Karpas-422 (cell line): ENCODE measurements around the gene UNC79. TPM values are rescaled to one million over a fixed set of nuclear protein-coding genes. Genes with fewer than 3 reads are reported as not detected.

ENCODE experiments used
- DNase-seq: peaks from one replicate; pipeline ENCODE4 v3.0.0-alpha.2; 2015
- H2AFZ ChIP-seq: fragments of 200-600 bp; sonication (generic); 2 replicates; pipeline ENCODE4 v1.6.1; 2014; ENCODE audit warnings: antibody characterized with exemption, low read length, mixed read lengths
- H3K27ac ChIP-seq: fragments of 200-600 bp; sonication (generic); 2 replicates; pipeline ENCODE4 v1.5.1; 2014; ENCODE audit warnings: mild to moderate bottlenecking, low read length, moderate library complexity
- H3K27me3 ChIP-seq: fragments of 200-600 bp; sonication (generic); 2 replicates; pipeline ENCODE4 v1.6.1; 2014; ENCODE audit warnings: low read length, mixed read lengths
- H3K36me3 ChIP-seq: fragments of 200-600 bp; sonication (generic); 2 replicates; pipeline ENCODE4 v1.6.1; 2014; ENCODE audit warnings: low read length, mixed read lengths; ENCODE audit not compliant: insufficient read depth
- H3K4me1 ChIP-seq: fragments of 200-600 bp; sonication (generic); 2 replicates; pipeline ENCODE4 v1.6.1; 2014; ENCODE audit warnings: mild to moderate bottlenecking, low read length, mixed read lengths
- H3K4me2 ChIP-seq: fragments of 200-600 bp; sonication (generic); 2 replicates; pipeline ENCODE4 v1.6.1; 2014; ENCODE audit warnings: low read length, low read depth, mild to moderate bottlenecking; ENCODE audit not compliant: poor library complexity, severe bottlenecking
- H3K4me3 ChIP-seq: fragments of 200-600 bp; sonication (generic); 2 replicates; pipeline ENCODE4 v1.5.1; 2014; ENCODE audit warnings: mild to moderate bottlenecking, antibody characterized with exemption, low read length, mixed read lengths
- H3K79me2 ChIP-seq: fragments of 200-600 bp; sonication (generic); 2 replicates; pipeline ENCODE4 v1.6.1; 2014; ENCODE audit warnings: mild to moderate bottlenecking, low read length, mixed read lengths
- H3K9ac ChIP-seq: fragments of 200-600 bp; sonication (generic); 2 replicates; pipeline ENCODE4 v1.6.0; 2014; ENCODE audit warnings: low read length
- H3K9me2 ChIP-seq: fragments of 200-600 bp; sonication (generic), shearing (Covaris generic); replicated peaks from 2 replicates; pipeline ENCODE4 v1.6.0; 2014; ENCODE audit warnings: mild to moderate bottlenecking, low read length, moderate library complexity; ENCODE audit not compliant: insufficient read depth
- H3K9me3 ChIP-seq: fragments of 300-700, 200-600 bp; sonication (generic); 2 replicates; pipeline ENCODE4 v1.6.1; 2014; ENCODE audit warnings: low read length, mixed read lengths
- H4K20me1 ChIP-seq: fragments of 200-600 bp; sonication (generic); 2 replicates; pipeline ENCODE4 v1.6.1; 2014; ENCODE audit warnings: mild to moderate bottlenecking, antibody characterized with exemption, low read length, low read depth; ENCODE audit not compliant: insufficient read depth
- total RNA-seq: library from RNA; depleted of rRNA; stranded (reverse); fragments of >200 nt; shearing (Covaris generic); gene quantifications from 2 replicates; pipeline ENCODE4 v1.2.3, GENCODE V29; 2014; ENCODE audit warnings: low replicate concordance

UNC79 gene
- total RNA-seq, 1 experiment from 2014 or later = 0.19 TPM

GRCh38 chr14:93691042-93691780, 260.5 kb downstream of the UNC79 start:
- H3K9ac ChIP-seq = no peak overlapping the region
- H3K27ac ChIP-seq = no peak overlapping the region
- H3K9me3 ChIP-seq = no peaks in the 10 kb centered on the region
- peak; percentile 63 for DNase-seq
- H4K20me1 ChIP-seq = no peaks in the 10 kb centered on the region
- no peak overlapping the region for H3K4me2 ChIP-seq
- H3K79me2 ChIP-seq = no peaks in the 10 kb centered on the region
- no peaks in the 10 kb centered on the region for H3K4me1 ChIP-seq
- H3K36me3 ChIP-seq = no peaks in the 10 kb centered on the region
- H3K4me3 ChIP-seq = no peak overlapping the region
- H3K27me3 ChIP-seq = no peaks in the 10 kb centered on the region
- H2AFZ ChIP-seq = no peak overlapping the region
- no peaks in the 10 kb centered on the region for H3K9me2 ChIP-seq

GRCh38 chr14:93693914-93694313, 263.2 kb downstream of the UNC79 start:
- Histone ChIP-seq H3K27ac (no peak overlapping the region), H3K27me3 (no peaks in the 10 kb centered on the region), H3K4me2 (no peak overlapping the region), H3K9me2 (no peaks in the 10 kb centered on the region), H3K9ac (no peak overlapping the region), H3K9me3 (0 out of 2 replicates have a peak, but pooled peaks cover 4% of the 10 kb centered on the region), H4K20me1 (no peaks in the 10 kb centered on the region), H3K36me3 (no peaks in the 10 kb centered on the region), H3K4me1 (no peaks in the 10 kb centered on the region), H3K79me2 (no peaks in the 10 kb centered on the region), H3K4me3 (no peak overlapping the region), H2AFZ (no peak overlapping the region)
- no peak for DNase-seq

GRCh38 chr14:93700928-93701327, 270.2 kb downstream of the UNC79 start:
- Histone ChIP-seq H3K9me2 (no peaks in the 10 kb centered on the region), H3K9ac (no peak overlapping the region), H3K9me3 (0 out of 2 replicates have a peak, but pooled peaks cover 4% of the 10 kb centered on the region), H3K79me2 (no peaks in the 10 kb centered on the region), H3K4me1 (no peaks in the 10 kb centered on the region), H3K36me3 (no peaks in the 10 kb centered on the region), H2AFZ (no peak overlapping the region), H3K27ac (no peak overlapping the region), H4K20me1 (no peaks in the 10 kb centered on the region), H3K4me2 (no peak overlapping the region), H3K4me3 (no peak overlapping the region), H3K27me3 (no peaks in the 10 kb centered on the region)
- no peak for DNase-seq

- no peak overlapping the region for H3K9ac ChIP-seq
- 0 out of 2 replicates have a peak, but pooled peaks cover 4% of the 10 kb centered on the region for H3K9me3 ChIP-seq
- H3K4me1 ChIP-seq = peaks cover 1% of the 10 kb centered on the region
- H3K36me3 ChIP-seq = no peaks in the 10 kb centered on the region
- no peak overlapping the region for H3K4me3 ChIP-seq
- DNase-seq = no peak
- H3K79me2 ChIP-seq = no peaks in the 10 kb centered on the region
- H3K27me3 ChIP-seq = no peaks in the 10 kb centered on the region
- H4K20me1 ChIP-seq = no peaks in the 10 kb centered on the region
- no peaks in the 10 kb centered on the region for H3K9me2 ChIP-seq
- H3K4me2 ChIP-seq = no peak overlapping the region
- H3K27ac ChIP-seq = no peak overlapping the region
- no peak overlapping the region for H2AFZ ChIP-seq
These were observed 270.8 kb downstream of the UNC79 start for GRCh38 chr14:93701562-93701961.

GRCh38 chr14:93702946-93703345, 272.2 kb downstream of the UNC79 start:
- Histone ChIP-seq H3K9ac (no peak overlapping the region), H3K9me3 (no peaks in the 10 kb centered on the region), H3K4me1 (peaks cover 15% of the 10 kb centered on the region), H3K9me2 (no peaks in the 10 kb centered on the region), H3K79me2 (no peaks in the 10 kb centered on the region), H2AFZ (no peak overlapping the region), H3K4me2 (no peak overlapping the region), H4K20me1 (no peaks in the 10 kb centered on the region), H3K27ac (no peak overlapping the region), H3K4me3 (no peak overlapping the region), H3K27me3 (no peaks in the 10 kb centered on the region), H3K36me3 (no peaks in the 10 kb centered on the region)
- no peak for DNase-seq

- Histone ChIP-seq H3K4me1 (peaks cover 25% of the 10 kb centered on the region), H3K27me3 (no peaks in the 10 kb centered on the region), H3K4me3 (no peak overlapping the region), H3K79me2 (no peaks in the 10 kb centered on the region), H4K20me1 (no peaks in the 10 kb centered on the region), H3K9me3 (no peaks in the 10 kb centered on the region), H3K27ac (no peak overlapping the region), H3K4me2 (no peak overlapping the region), H3K36me3 (no peaks in the 10 kb centered on the region), H3K9me2 (no peaks in the 10 kb centered on the region), H3K9ac (no peak overlapping the region), H2AFZ (no peak overlapping the region)
- no peak for DNase-seq
These were observed 273.2 kb downstream of the UNC79 start for GRCh38 chr14:93703941-93704340.

GRCh38 chr14:93705513-93706156, 274.9 kb downstream of the UNC79 start:
- Histone ChIP-seq H3K27ac (no peak overlapping the region), H3K4me1 (peaks cover 41% of the 10 kb centered on the region), H3K4me2 (no peak overlapping the region), H2AFZ (no peak overlapping the region), H4K20me1 (no peaks in the 10 kb centered on the region), H3K9me3 (no peaks in the 10 kb centered on the region), H3K9me2 (no peaks in the 10 kb centered on the region), H3K36me3 (no peaks in the 10 kb centered on the region), H3K4me3 (no peak overlapping the region), H3K27me3 (no peaks in the 10 kb centered on the region), H3K9ac (no peak overlapping the region), H3K79me2 (no peaks in the 10 kb centered on the region)
- DNase-seq = no peak

- Histone ChIP-seq H3K79me2 (no peaks in the 10 kb centered on the region), H3K9me2 (no peaks in the 10 kb centered on the region), H3K27ac (peak overlapping the region; percentile 93), H3K4me3 (no peak overlapping the region), H3K9ac (no peak overlapping the region), H3K27me3 (no peaks in the 10 kb centered on the region), H3K4me2 (no peak overlapping the region), H4K20me1 (no peaks in the 10 kb centered on the region), H3K9me3 (no peaks in the 10 kb centered on the region), H3K36me3 (no peaks in the 10 kb centered on the region), H3K4me1 (peaks cover 44% of the 10 kb centered on the region), H2AFZ (no peak overlapping the region)
- DNase-seq = no peak
These were observed 275.7 kb downstream of the UNC79 start for GRCh38 chr14:93706360-93706955.
